Stimulated activated CD4-positive, alpha-beta T cell treated with anti-CD3 and anti-CD28 coated beads, Interleukin-1b, Interleukin-23, amount 100 ng/mL, for 1 hour (primary cell): ENCODE measurements around the gene ASPSCR1.

ENCODE experiments used
- DNase-seq, 2 donors: peaks; one replicate each; pipeline ENCODE4 v3.0.0-alpha.2; 2020; ENCODE audit warnings: low read depth in 2 of 2

The ASPSCR1 gene

GRCh38 chr17:82012640-82013295, 35.3 kb downstream of the ASPSCR1 start:
- no peak for DNase-seq

- DNase-seq: no peak
These were observed 35.9 kb downstream of the ASPSCR1 start for GRCh38 chr17:82013341-82013740.

- no peak for DNase-seq
These were observed 36.4 kb downstream of the ASPSCR1 start for GRCh38 chr17:82013772-82014321.

- no peak for DNase-seq
These were observed 37.0 kb downstream of the ASPSCR1 start for GRCh38 chr17:82014432-82014831.

- no peak for DNase-seq
These were observed 37.5 kb downstream of the ASPSCR1 start for GRCh38 chr17:82014971-82015310.

GRCh38 chr17:82015311-82015971, 38.0 kb downstream of the ASPSCR1 start:
- no peak for DNase-seq

GRCh38 chr17:82016061-82016874, 38.8 kb downstream of the ASPSCR1 start:
- no peak for DNase-seq

- DNase-seq: no peak
These were observed 39.5 kb downstream of the ASPSCR1 start for GRCh38 chr17:82016875-82017459.

GRCh38 chr17:82017612-82018151, 40.3 kb downstream of the ASPSCR1 start:
- DNase-seq: no peak

- DNase-seq: no peak
These were observed 40.9 kb downstream of the ASPSCR1 start for GRCh38 chr17:82018152-82018988.

GRCh38 chr17:82018989-82019689, 41.7 kb downstream of the ASPSCR1 start:
- no peak for DNase-seq

- peak in 1 of 2 donors; percentile 46 for DNase-seq
These were observed 42.5 kb downstream of the ASPSCR1 start for GRCh38 chr17:82019690-82020571.

- DNase-seq: no peak
These were observed 43.2 kb downstream of the ASPSCR1 start for GRCh38 chr17:82020572-82021106.

- DNase-seq: no peak
These were observed 43.9 kb downstream of the ASPSCR1 start for GRCh38 chr17:82021107-82021899.

GRCh38 chr17:82021900-82022309, 44.5 kb downstream of the ASPSCR1 start:
- no peak for DNase-seq

GRCh38 chr17:82022310-82022980, 45.0 kb downstream of the ASPSCR1 start, which contains the start of gene CENPX:
CENPX (minus strand) TSS chr17:82022878; CDS start chr17:82022861, 17 bp downstream.
- DNase-seq: no peak

GRCh38 chr17:82022981-82023446, 45.6 kb downstream of the ASPSCR1 start, which contains the start of gene LRRC45:
LRRC45 (plus strand) TSS chr17:82023305; CDS start chr17:82023644, 339 bp downstream.
- peak; percentile 99 to 100 for DNase-seq
